IMR-90 (cell line): ENCODE measurements around the gene PAK6. TPM values are rescaled to one million over a fixed set of nuclear protein-coding genes. Genes with fewer than 3 reads are reported as not detected.

ENCODE experiments used
- ATAC-seq: fragments of 200-7000 bp; cut with Tn5 transposase; 2 replicates; pipeline ENCODE4 v1.9.1; 2020; ENCODE audit warnings: low read depth, mild to moderate bottlenecking, moderate library complexity
- BruUV-seq: library from RNA; stranded (reverse); fragments of 400-500 nt; replicated peaks from 2 replicates; lab custom pipeline; 2021; lab: Mats Ljungman, UMichigan
- CTCF ChIA-PET: fragments of 300-600 bp; formaldehyde crosslinking; extraction: SDS; loops from one replicate; lab custom pipeline; 2021; ENCODE audit warnings: antibody characterized with exemption; lab: Yijun Ruan, JAX
- POLR2A ChIA-PET: fragments of 300-600 bp; sonication (Branson Sonifier 250); formaldehyde crosslinking; loops from one replicate; lab custom pipeline; 2022; ENCODE audit warnings: antibody characterized with exemption; ENCODE audit not compliant: unreplicated experiment; lab: Charles Lee
- DNase-seq: peaks from one replicate; pipeline ENCODE4 v3.0.0; 2013
- H2AFZ ChIP-seq: replicated peaks from 2 replicates; pipeline ENCODE3; 2013; ENCODE audit warnings: low read length, mild to moderate bottlenecking; ENCODE audit not compliant: poor library complexity
- H2AK5ac ChIP-seq: 2 replicates; pipeline ENCODE4 v1.6.1; 2013; ENCODE audit warnings: low read depth, low read length, inconsistent platforms
- H2AK9ac ChIP-seq: replicated peaks from 2 replicates; pipeline ENCODE3; 2013; ENCODE audit warnings: mild to moderate bottlenecking, low read depth, low read length, moderate library complexity; ENCODE audit not compliant: poor library complexity
- H2BK120ac ChIP-seq: 2 replicates; pipeline ENCODE4 v1.6.1; 2013; ENCODE audit warnings: low read depth, low read length, inconsistent platforms
- H2BK15ac ChIP-seq: 3 replicates; pipeline ENCODE4 v1.6.1; 2013; ENCODE audit warnings: low read depth, low read length, inconsistent platforms
- H2BK20ac ChIP-seq: 2 replicates; pipeline ENCODE4 v1.6.1; 2013; ENCODE audit warnings: low read depth, mild to moderate bottlenecking, inconsistent platforms, low read length, moderate library complexity
- H2BK5ac ChIP-seq: 2 replicates; pipeline ENCODE4 v1.6.1; 2013; ENCODE audit warnings: mild to moderate bottlenecking, low read depth, low read length, inconsistent platforms; ENCODE audit not compliant: poor library complexity, severe bottlenecking
- H3K14ac ChIP-seq: replicated peaks from 2 replicates; pipeline ENCODE4 v1.6.1; 2013; ENCODE audit warnings: low read depth, low read length, inconsistent platforms
- H3K18ac ChIP-seq: 2 replicates; pipeline ENCODE4 v1.6.1; 2013; ENCODE audit warnings: low read depth, low read length, control low read depth
- H3K23ac ChIP-seq: 2 replicates; pipeline ENCODE4 v1.6.1; 2013; ENCODE audit warnings: low read depth, low read length, inconsistent platforms
- H3K27ac ChIP-seq: 2 replicates; pipeline ENCODE4 v1.5.1; 2013; ENCODE audit warnings: mild to moderate bottlenecking, control low read depth, low read length; ENCODE audit not compliant: insufficient read depth
- H3K27me3 ChIP-seq: 2 replicates; pipeline ENCODE4 v1.6.1; 2013; ENCODE audit warnings: low read length; ENCODE audit not compliant: control insufficient read depth, insufficient read depth
- H3K36me3 ChIP-seq: 2 replicates; pipeline ENCODE4 v1.6.1; 2013; ENCODE audit warnings: low read length, mixed read lengths; ENCODE audit not compliant: control insufficient read depth, insufficient read depth
- H3K4ac ChIP-seq: 2 replicates; pipeline ENCODE4 v1.6.1; 2013; ENCODE audit warnings: low read depth, low read length, inconsistent platforms
- H3K4me1 ChIP-seq: 2 replicates; pipeline ENCODE4 v1.6.1; 2013; ENCODE audit warnings: low read length, mixed read lengths; ENCODE audit not compliant: control insufficient read depth, insufficient read depth
- H3K4me2 ChIP-seq: 2 replicates; pipeline ENCODE4 v1.6.1; 2013; ENCODE audit warnings: low read depth, mild to moderate bottlenecking, control low read depth, low read length, moderate library complexity
- H3K4me3 ChIP-seq: 2 replicates; pipeline ENCODE4 v1.5.1; 2013; ENCODE audit warnings: low read depth, mild to moderate bottlenecking, control low read depth, low read length, moderate library complexity; ENCODE audit not compliant: insufficient read depth
- H3K56ac ChIP-seq: 2 replicates; pipeline ENCODE4 v1.6.1; 2013; ENCODE audit warnings: low read length, inconsistent platforms; ENCODE audit not compliant: insufficient read depth; ENCODE audit errors: extremely low read depth
- H3K79me1 ChIP-seq, 2 experiments: 2 replicates each; pipeline ENCODE4 v1.6.1; 2013; ENCODE audit warnings: low read length in 2 of 2, inconsistent platforms in 1 of 2, low read depth in 1 of 2
- H3K9ac ChIP-seq: 2 replicates; pipeline ENCODE4 v1.6.1; 2013; ENCODE audit warnings: low read depth, low read length, control low read depth
- H3K9me1 ChIP-seq: 2 replicates; pipeline ENCODE4 v1.6.1; 2013; ENCODE audit warnings: low read length, inconsistent platforms; ENCODE audit not compliant: insufficient read depth
- H3K9me3 ChIP-seq: 2 replicates; pipeline ENCODE4 v1.6.1; 2013; ENCODE audit warnings: low read length; ENCODE audit not compliant: control insufficient read depth, insufficient read depth
- H4K20me1 ChIP-seq: 2 replicates; pipeline ENCODE4 v1.6.1; 2013; ENCODE audit warnings: low read length, inconsistent platforms; ENCODE audit not compliant: insufficient read depth
- H4K5ac ChIP-seq: 2 replicates; pipeline ENCODE4 v1.6.1; 2013; ENCODE audit warnings: mild to moderate bottlenecking, low read depth, low read length, control low read depth
- H4K8ac ChIP-seq, 2 experiments: 2 replicates each; pipeline ENCODE4 v1.6.1; 2013; ENCODE audit warnings: low read depth in 2 of 2, low read length in 2 of 2, control low read depth in 1 of 2, inconsistent platforms in 1 of 2
- H4K91ac ChIP-seq: 2 replicates; pipeline ENCODE4 v1.6.1; 2013; ENCODE audit warnings: low read depth, low read length, inconsistent platforms; ENCODE audit not compliant: insufficient read depth
- MAZ ChIP-seq: IDR thresholded peaks from 2 replicates; pipeline ENCODE4 v1.6.1; 2012; ENCODE audit warnings: low read depth, mild to moderate bottlenecking, low read length, improper control_type of control experiment, moderate library complexity, borderline replicate concordance
- MXI1 ChIP-seq: IDR thresholded peaks from 2 replicates; pipeline ENCODE4 v1.6.1; 2012; ENCODE audit warnings: low read depth, mild to moderate bottlenecking, low read length, moderate library complexity, borderline replicate concordance
- RCOR1 ChIP-seq: IDR thresholded peaks from 2 replicates; pipeline ENCODE4 v1.6.1; 2012; ENCODE audit warnings: mild to moderate bottlenecking, low read length, improper control_type of control experiment; ENCODE audit not compliant: insufficient replicate concordance
- RFX5 ChIP-seq: IDR thresholded peaks from 2 replicates; pipeline ENCODE4 v1.8.0; 2012; ENCODE audit warnings: low read depth, mild to moderate bottlenecking, low read length, moderate library complexity
- WGBS, 2 experiments: methylation state at CpG; one replicate each; pipeline versions ENCODE4 v1.1.5 to v1.1.7; 2013; ENCODE audit warnings: missing lambda C conversion rate in 2 of 2; ENCODE audit not compliant: insufficient read length in 1 of 2; ENCODE audit errors: extremely low coverage in 2 of 2; 5-methylcytosine and 5-hydroxymethylcytosine counted together
- dilution Hi-C: fragments of 300-500 bp; cut with HindIII; formaldehyde crosslinking; loops from one replicate; pipeline ENCODE4 v1.14.3; 2018; ENCODE audit warnings: low sequenced_read_pairs; ENCODE audit not compliant: unreplicated experiment
- in situ Hi-C: fragments of 300-500 bp; cut with MboI; formaldehyde crosslinking; loops from 3 replicates; pipeline ENCODE4 v1.14.3; 2019; ENCODE audit warnings: low sequenced_read_pairs, inconsistent platforms, mixed read lengths
- intact Hi-C: fragments of 100-400 bp; cut with micrococcal nuclease; formaldehyde crosslinking; loops from 2 replicates; pipeline ENCODE4 v1.10.0; 2022
- polyA plus RNA-seq, 3 experiments: library from polyadenylated mRNA; depleted of rRNA; stranded (reverse); fragments of >200 nt; gene quantifications; 2 replicates each; pipeline ENCODE4 v1.2.3, GENCODE V29; 2012; ENCODE audit warnings: low replicate concordance in 1 of 3
- total RNA-seq: library from RNA; depleted of rRNA; stranded (reverse); fragments of >200 nt; gene quantifications from 2 replicates; pipeline ENCODE4 v1.2.3, GENCODE V29; 2012
- TF ChIP-seq, protein P1 (sequence below): conservative IDR thresholded peaks from 2 replicates; pipeline ENCODE4 v1.5.1; 2012; ENCODE audit warnings: mild to moderate bottlenecking, low read depth, low read length, improper control_type of control experiment

Gene PAK6
- total and polyA plus RNA-seq, 2 of the 4 experiments (the other 2 are of a cell fraction): 0.21 TPM; not detected in 1

- Histone ChIP-seq H3K36me3 (no peaks in the 10 kb centered on the region), H2AFZ (no peak overlapping the region), H3K23ac (no peak overlapping the region), H3K79me1 (no peaks in the 10 kb centered on the region), H2BK120ac (no peak overlapping the region), H3K4ac (no peak overlapping the region), H3K9ac (no peak overlapping the region), H2BK20ac (no peak overlapping the region), H3K9me1 (no peaks in the 10 kb centered on the region), H3K9me3 (no peaks in the 10 kb centered on the region), H3K27me3 (peaks cover 20% of the 10 kb centered on the region; the same call in 1 of the 2 replicates), H2AK5ac (no peak overlapping the region), H4K20me1 (no peaks in the 10 kb centered on the region), H4K8ac (no peak overlapping the region), H3K14ac (no peak overlapping the region), H3K27ac (no peak overlapping the region), H4K91ac (no peak overlapping the region), H4K5ac (no peak overlapping the region), H3K56ac (no peak overlapping the region), H2BK15ac (no peak overlapping the region), H3K4me1 (peaks cover 3% of the 10 kb centered on the region; the same call in 1 of the 2 replicates), H2BK5ac (no peak overlapping the region), H3K4me3 (no peak overlapping the region), H3K18ac (no peak overlapping the region), H3K4me2 (no peak overlapping the region), H2AK9ac (no peak overlapping the region)
- no TSS peak for BruUV-seq
- in situ Hi-C loops (no loop called here), intact Hi-C loops (no loop called here), dilution Hi-C loops (no loop called here)
- 78% methylated on average over 9 of the region's 19 CpGs; no CpG with 5 or more reads in 1 of the 2 experiments for WGBS, 2 experiments
- DNase-seq (no peak), ATAC-seq (no peak)
- POLR2A ChIA-PET: no interaction called here
- CTCF ChIA-PET: interaction anchor here (0.5 to 1.1 kb wide), 3 partner anchors 39 to 1540 kb away, joined by 3 to 4 read pairs (median 3); no protein-coding TSS in a partner anchor
- TF ChIP-seq RFX5: no peak
- TF ChIP-seq MXI1: no peak
- TF ChIP-seq, protein P1, sequence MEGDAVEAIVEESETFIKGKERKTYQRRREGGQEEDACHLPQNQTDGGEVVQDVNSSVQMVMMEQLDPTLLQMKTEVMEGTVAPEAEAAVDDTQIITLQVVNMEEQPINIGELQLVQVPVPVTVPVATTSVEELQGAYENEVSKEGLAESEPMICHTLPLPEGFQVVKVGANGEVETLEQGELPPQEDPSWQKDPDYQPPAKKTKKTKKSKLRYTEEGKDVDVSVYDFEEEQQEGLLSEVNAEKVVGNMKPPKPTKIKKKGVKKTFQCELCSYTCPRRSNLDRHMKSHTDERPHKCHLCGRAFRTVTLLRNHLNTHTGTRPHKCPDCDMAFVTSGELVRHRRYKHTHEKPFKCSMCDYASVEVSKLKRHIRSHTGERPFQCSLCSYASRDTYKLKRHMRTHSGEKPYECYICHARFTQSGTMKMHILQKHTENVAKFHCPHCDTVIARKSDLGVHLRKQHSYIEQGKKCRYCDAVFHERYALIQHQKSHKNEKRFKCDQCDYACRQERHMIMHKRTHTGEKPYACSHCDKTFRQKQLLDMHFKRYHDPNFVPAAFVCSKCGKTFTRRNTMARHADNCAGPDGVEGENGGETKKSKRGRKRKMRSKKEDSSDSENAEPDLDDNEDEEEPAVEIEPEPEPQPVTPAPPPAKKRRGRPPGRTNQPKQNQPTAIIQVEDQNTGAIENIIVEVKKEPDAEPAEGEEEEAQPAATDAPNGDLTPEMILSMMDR: no peak
- TF ChIP-seq MAZ: no peak
- no peak for TF ChIP-seq RCOR1
Measured at GRCh38 chr15:40239693-40240618, 1.1 kb downstream of the PAK6 start.
